Stimulated activated CD4-positive, alpha-beta T cell treated with anti-CD3 and anti-CD28 coated beads, TNF-alpha, amount 100 ng/mL, for 48 hours (primary cell): Measurements from ENCODE around the gene CDC34.
A peak's percentile ranks its signal among the peaks of the same experiment; 100 is the strongest.

ENCODE experiments used
- DNase-seq, 3 donors: peaks; one replicate each; pipeline ENCODE4 v3.0.0-alpha.2; 2020; ENCODE audit warnings: low read depth in 3 of 3

The CDC34 gene

GRCh38 chr19:497491-497868 is 34.1 kb upstream of the CDC34 start:
- no peak for DNase-seq

GRCh38 chr19:497869-498510 is 33.6 kb upstream of the CDC34 start:
- DNase-seq = no peak

GRCh38 chr19:498511-498891 is 33.1 kb upstream of the CDC34 start:
- DNase-seq = no peak

GRCh38 chr19:498977-499623 is 32.5 kb upstream of the CDC34 start:
- no peak for DNase-seq

- DNase-seq = no peak
Observed at GRCh38 chr19:501646-502045, 29.9 kb upstream of the CDC34 start.

GRCh38 chr19:504616-505015 is 26.9 kb upstream of the CDC34 start:
- no peak for DNase-seq

- peak; percentile 88 to 95 (median 91) for DNase-seq
Observed at GRCh38 chr19:506404-507285, 24.9 kb upstream of the CDC34 start.

- DNase-seq = peak; percentile 68 to 79 (median 79)
Observed at GRCh38 chr19:507286-508203, 24.0 kb upstream of the CDC34 start, which contains the start of gene TPGS1. TPGS1 (plus strand) TSS chr19:507497; CDS start chr19:507507, 10 bp downstream.

GRCh38 chr19:508204-509150 is 23.1 kb upstream of the CDC34 start:
- DNase-seq = no peak

- DNase-seq = peak; percentile 92 to 93 (median 93)
Observed at GRCh38 chr19:510606-511100, 20.9 kb upstream of the CDC34 start.

- peak in 2 of 3 donors; percentile 51 to 64 for DNase-seq
Observed at GRCh38 chr19:511101-511851, 20.3 kb upstream of the CDC34 start.

- no peak for DNase-seq
Observed at GRCh38 chr19:512547-513365, 18.8 kb upstream of the CDC34 start.

- DNase-seq = no peak
Observed at GRCh38 chr19:513368-514165, 18.0 kb upstream of the CDC34 start.

- no peak for DNase-seq
Observed at GRCh38 chr19:514166-514663, 17.3 kb upstream of the CDC34 start.

- DNase-seq = no peak
Observed at GRCh38 chr19:517721-518597, 13.6 kb upstream of the CDC34 start.

- DNase-seq = peak in 1 of 3 donors; percentile 46
Observed at GRCh38 chr19:518598-519231, 12.8 kb upstream of the CDC34 start.
